Panc1 (cell line): Measurements from ENCODE around the gene PSMB1. TPM values are rescaled to one million over a fixed set of nuclear protein-coding genes. Genes with fewer than 3 reads are reported as not detected.

Experiments used
- ATAC-seq: fragments of 200-7000 bp; cut with Tn5 transposase; 2 replicates; pipeline ENCODE4 v1.9.1; 2020; ENCODE audit warnings: mild to moderate bottlenecking, moderate library complexity
- BruUV-seq: library from RNA; stranded (reverse); fragments of 400-500 nt; replicated peaks from 2 replicates; lab custom pipeline; 2021; lab: Mats Ljungman, UMichigan
- CTCF ChIA-PET: fragments of 300-600 bp; sonication (Branson Sonifier 250); formaldehyde crosslinking; loops from one replicate; lab custom pipeline; 2022; ENCODE audit warnings: antibody characterized with exemption; lab: Charles Lee
- POLR2A ChIA-PET: fragments of 300-600 bp; sonication (Branson Sonifier 250); formaldehyde crosslinking; loops from one replicate; lab custom pipeline; 2022; ENCODE audit warnings: antibody characterized with exemption; lab: Charles Lee
- DNase-seq: peaks from one replicate; pipeline ENCODE4 v3.0.0-alpha.2; 2010; ENCODE audit warnings: low read depth, low spot score
- H3K27ac ChIP-seq: 2 replicates; pipeline ENCODE4 v1.5.1; 2011; ENCODE audit warnings: mild to moderate bottlenecking, low read length, inconsistent platforms
- H3K27me3 ChIP-seq: fragments of 200-500 bp; sonication (Bioruptor generic); 2 replicates; pipeline ENCODE4 v1.6.0; 2014; ENCODE audit warnings: low read length, inconsistent platforms; ENCODE audit not compliant: control insufficient read depth, insufficient read depth
- H3K36me3 ChIP-seq: fragments of 200-500 bp; sonication (Bioruptor generic); 2 replicates; pipeline ENCODE4 v1.5.1; 2014; ENCODE audit warnings: inconsistent platforms, mild to moderate bottlenecking, low read length, moderate library complexity; ENCODE audit not compliant: control insufficient read depth, insufficient read depth
- H3K4me1 ChIP-seq: 2 replicates; pipeline ENCODE4 v1.5.1; 2011; ENCODE audit warnings: inconsistent platforms, mild to moderate bottlenecking, low read length, moderate library complexity; ENCODE audit not compliant: control insufficient read depth, insufficient read depth
- H3K4me3 ChIP-seq, 2 experiments: 2 replicates each; pipeline ENCODE4 v1.5.1; 2011 to 2012; ENCODE audit warnings: low read depth in 2 of 2, low read length in 2 of 2, mild to moderate bottlenecking in 2 of 2, inconsistent platforms in 1 of 2, moderate library complexity in 1 of 2
- H3K9me3 ChIP-seq: fragments of 200-500 bp; sonication (Bioruptor generic); 2 replicates; pipeline ENCODE4 v1.5.1; 2014; ENCODE audit warnings: low read depth, mild to moderate bottlenecking, inconsistent platforms, low read length, moderate library complexity; ENCODE audit not compliant: control insufficient read depth, insufficient read depth
- POLR2AphosphoS5 ChIP-seq: IDR thresholded peaks from 2 replicates; pipeline ENCODE4 v1.6.1; 2012; ENCODE audit warnings: mild to moderate bottlenecking, low read depth, low read length, moderate library complexity
- SIN3A ChIP-seq: IDR thresholded peaks from 2 replicates; pipeline ENCODE4 v1.6.1; 2012; ENCODE audit warnings: low read depth, mild to moderate bottlenecking, low read length, moderate library complexity, borderline replicate concordance; ENCODE audit not compliant: insufficient read depth
- TCF7L2 ChIP-seq: IDR thresholded peaks from 2 replicates; pipeline ENCODE4 v1.6.1; 2011; ENCODE audit warnings: mild to moderate bottlenecking, low read depth, low read length, inconsistent platforms
- in situ Hi-C: cut with HindIII; loops from 2 replicates; pipeline ENCODE4 v1.10.0; 2016; ENCODE audit warnings: low sequenced_read_pairs, low pct_unique_long_range_greater_than_20kb
- intact Hi-C: fragments of 100-400 bp; cut with micrococcal nuclease; formaldehyde crosslinking; loops from one replicate; pipeline ENCODE4 v1.10.0; 2022; ENCODE audit not compliant: unreplicated experiment
- total RNA-seq: library from RNA; stranded (reverse); gene quantifications from one replicate; pipeline ENCODE4 v1.2.1, GENCODE V29; 2021; ENCODE audit not compliant: unreplicated experiment
- TF ChIP-seq, protein P1 (sequence below): fragments of 450-650 bp; IDR thresholded peaks from 2 replicates; pipeline ENCODE4 v1.5.1; 2017; ENCODE audit warnings: mild to moderate bottlenecking
- TF ChIP-seq, protein P2 (sequence below), 2 experiments: IDR thresholded peaks; 2 replicates each; pipeline ENCODE4 v1.6.1; 2011 to 2012; ENCODE audit warnings: low read depth in 2 of 2, control low read depth in 1 of 2, low read length in 1 of 2, mild to moderate bottlenecking in 1 of 2, moderate library complexity in 1 of 2; ENCODE audit not compliant: insufficient read depth in 1 of 2

The PSMB1 gene
- total RNA-seq, 1 experiment from 2014 or later, result 305 TPM

DNA sequence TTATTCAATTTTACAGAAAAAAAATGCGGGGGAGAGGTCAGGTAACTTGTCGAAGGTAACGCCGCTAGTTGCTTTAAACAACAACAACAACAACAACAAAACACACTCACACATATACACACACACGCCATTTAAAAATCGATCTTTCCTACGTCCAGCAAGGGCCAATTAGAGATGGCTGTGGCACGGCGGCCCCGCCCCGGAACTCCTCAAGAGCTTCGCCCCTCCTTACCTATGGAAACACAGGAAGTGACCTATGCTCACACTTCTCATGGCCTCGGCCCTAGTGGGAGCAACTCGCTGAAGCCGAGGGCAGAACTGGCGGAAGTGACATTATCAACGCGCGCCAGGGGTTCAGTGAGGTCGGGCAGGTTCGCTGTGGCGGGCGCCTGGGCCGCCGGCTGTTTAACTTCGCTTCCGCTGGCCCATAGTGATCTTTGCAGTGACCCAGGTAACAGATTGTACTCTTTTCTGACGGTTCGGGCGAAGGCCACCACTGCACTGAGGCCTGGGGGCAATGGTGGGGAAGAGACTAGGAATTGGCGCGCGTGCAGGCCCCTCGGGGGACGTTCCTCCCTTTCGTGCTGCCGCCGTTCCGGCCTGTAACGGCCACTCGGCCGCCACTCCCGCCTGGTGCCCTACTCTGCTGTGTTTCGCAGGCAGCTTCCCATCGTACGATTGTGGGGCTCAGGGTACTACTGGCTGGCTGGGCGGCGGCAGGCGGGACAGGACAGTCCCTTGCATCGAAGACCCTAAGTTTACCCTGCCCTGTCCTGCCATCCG lies 1.1 kb upstream of the PSMB1 start, which contains the start of gene TBP:
TBP (plus strand) TSS at position 357 of the 783 bp plus-strand sequence. CDS start 2,661 bp downstream, outside the sequence.
- peak; percentile 97 for ATAC-seq
- DNase-seq, result peak; percentile 95
- in situ Hi-C loops, result no loop called here
- no peaks in the 10 kb centered on the region for H3K27me3 ChIP-seq
- no TSS peak for BruUV-seq
- TF ChIP-seq TCF7L2, result peak; percentile 75
- TF ChIP-seq, protein P1, sequence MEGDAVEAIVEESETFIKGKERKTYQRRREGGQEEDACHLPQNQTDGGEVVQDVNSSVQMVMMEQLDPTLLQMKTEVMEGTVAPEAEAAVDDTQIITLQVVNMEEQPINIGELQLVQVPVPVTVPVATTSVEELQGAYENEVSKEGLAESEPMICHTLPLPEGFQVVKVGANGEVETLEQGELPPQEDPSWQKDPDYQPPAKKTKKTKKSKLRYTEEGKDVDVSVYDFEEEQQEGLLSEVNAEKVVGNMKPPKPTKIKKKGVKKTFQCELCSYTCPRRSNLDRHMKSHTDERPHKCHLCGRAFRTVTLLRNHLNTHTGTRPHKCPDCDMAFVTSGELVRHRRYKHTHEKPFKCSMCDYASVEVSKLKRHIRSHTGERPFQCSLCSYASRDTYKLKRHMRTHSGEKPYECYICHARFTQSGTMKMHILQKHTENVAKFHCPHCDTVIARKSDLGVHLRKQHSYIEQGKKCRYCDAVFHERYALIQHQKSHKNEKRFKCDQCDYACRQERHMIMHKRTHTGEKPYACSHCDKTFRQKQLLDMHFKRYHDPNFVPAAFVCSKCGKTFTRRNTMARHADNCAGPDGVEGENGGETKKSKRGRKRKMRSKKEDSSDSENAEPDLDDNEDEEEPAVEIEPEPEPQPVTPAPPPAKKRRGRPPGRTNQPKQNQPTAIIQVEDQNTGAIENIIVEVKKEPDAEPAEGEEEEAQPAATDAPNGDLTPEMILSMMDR, result no peak
- TF ChIP-seq, protein P2, sequence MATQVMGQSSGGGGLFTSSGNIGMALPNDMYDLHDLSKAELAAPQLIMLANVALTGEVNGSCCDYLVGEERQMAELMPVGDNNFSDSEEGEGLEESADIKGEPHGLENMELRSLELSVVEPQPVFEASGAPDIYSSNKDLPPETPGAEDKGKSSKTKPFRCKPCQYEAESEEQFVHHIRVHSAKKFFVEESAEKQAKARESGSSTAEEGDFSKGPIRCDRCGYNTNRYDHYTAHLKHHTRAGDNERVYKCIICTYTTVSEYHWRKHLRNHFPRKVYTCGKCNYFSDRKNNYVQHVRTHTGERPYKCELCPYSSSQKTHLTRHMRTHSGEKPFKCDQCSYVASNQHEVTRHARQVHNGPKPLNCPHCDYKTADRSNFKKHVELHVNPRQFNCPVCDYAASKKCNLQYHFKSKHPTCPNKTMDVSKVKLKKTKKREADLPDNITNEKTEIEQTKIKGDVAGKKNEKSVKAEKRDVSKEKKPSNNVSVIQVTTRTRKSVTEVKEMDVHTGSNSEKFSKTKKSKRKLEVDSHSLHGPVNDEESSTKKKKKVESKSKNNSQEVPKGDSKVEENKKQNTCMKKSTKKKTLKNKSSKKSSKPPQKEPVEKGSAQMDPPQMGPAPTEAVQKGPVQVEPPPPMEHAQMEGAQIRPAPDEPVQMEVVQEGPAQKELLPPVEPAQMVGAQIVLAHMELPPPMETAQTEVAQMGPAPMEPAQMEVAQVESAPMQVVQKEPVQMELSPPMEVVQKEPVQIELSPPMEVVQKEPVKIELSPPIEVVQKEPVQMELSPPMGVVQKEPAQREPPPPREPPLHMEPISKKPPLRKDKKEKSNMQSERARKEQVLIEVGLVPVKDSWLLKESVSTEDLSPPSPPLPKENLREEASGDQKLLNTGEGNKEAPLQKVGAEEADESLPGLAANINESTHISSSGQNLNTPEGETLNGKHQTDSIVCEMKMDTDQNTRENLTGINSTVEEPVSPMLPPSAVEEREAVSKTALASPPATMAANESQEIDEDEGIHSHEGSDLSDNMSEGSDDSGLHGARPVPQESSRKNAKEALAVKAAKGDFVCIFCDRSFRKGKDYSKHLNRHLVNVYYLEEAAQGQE (IDR thresholded peaks at IDR 0.05; ENCODE audit: insufficient read depth in 1 of 2, low read depth in 2 of 2, low read length in 1 of 2), result peak in 1 of 2 experiments; percentile 29; a peak in 1 of 4 replicates
- peak; percentile 97 for TF ChIP-seq SIN3A
- peak; percentile 85 for TF ChIP-seq POLR2AphosphoS5
- no peaks in the 10 kb centered on the region for H3K9me3 ChIP-seq
- peaks cover 6% of the 10 kb centered on the region for H3K36me3 ChIP-seq
- H3K27ac ChIP-seq, result peak within 1 kb of the TSS; percentile 97
- peaks cover 30% of the 10 kb centered on the region for H3K4me1 ChIP-seq
- ChIA-PET POLR2A (interaction anchor here (0.7 to 0.9 kb wide), 2 partner anchors 359 to 786 kb away, joined by 3 to 4 read pairs; no protein-coding TSS in a partner anchor), CTCF (no interaction called here)
- peak within 1 kb of the TSS; percentile 84 to 99 for H3K4me3 ChIP-seq
- intact Hi-C loops, result no loop called here

DNA sequence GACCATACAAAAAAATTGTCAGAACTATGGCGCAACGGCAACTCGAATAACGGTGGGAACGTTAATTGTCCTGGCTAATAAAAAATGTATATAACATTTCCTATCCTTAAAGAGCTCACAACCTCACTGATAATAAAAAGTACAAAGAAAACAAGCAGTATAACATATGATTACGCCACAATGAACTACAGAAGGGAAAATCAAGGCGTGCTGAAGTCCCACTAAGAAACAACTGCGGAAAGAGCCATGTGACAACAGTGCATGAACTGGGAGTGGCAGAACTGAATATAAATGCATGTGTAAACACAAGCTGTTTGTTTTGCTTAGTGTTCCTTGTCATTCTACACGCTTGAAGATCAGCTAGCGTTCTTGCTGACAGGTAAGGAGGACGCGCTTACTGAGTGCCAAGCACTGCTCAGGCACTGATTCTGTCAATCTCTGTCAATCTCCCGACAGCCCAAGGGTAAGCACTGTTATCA lies 466 bp upstream of the PSMB1 start:
- CTCF ChIA-PET, result no interaction called here
- TF ChIP-seq TCF7L2 (no peak), SIN3A (no peak), POLR2AphosphoS5 (no peak)
- POLR2A ChIA-PET, result interaction anchor here (0.6 to 0.7 kb wide), 2 partner anchors 245 to 358 kb away, joined by 3 to 4 read pairs; no protein-coding TSS in a partner anchor
- Histone ChIP-seq H3K4me3 (peak overlapping the region; percentile 84 to 99), H3K27ac (peak overlapping the region; percentile 97), H3K9me3 (no peaks in the 10 kb centered on the region), H3K4me1 (peaks cover 30% of the 10 kb centered on the region), H3K27me3 (no peaks in the 10 kb centered on the region), H3K36me3 (peaks cover 10% of the 10 kb centered on the region)
- in situ Hi-C loops (no loop called here), intact Hi-C loops (no loop called here)
- DNase-seq, result peak; percentile 20
- no TSS peak for BruUV-seq
- ATAC-seq, result peak; percentile 66
